ENCODE data around the gene MYO5C. TPM values are rescaled to one million over a fixed set of nuclear protein-coding genes. Genes with fewer than 3 reads are reported as not detected.
A peak's percentile ranks its signal among the peaks of the same experiment; 100 is the strongest.

MYO5C gene
- total RNA-seq, 1 donor from 2014 or later = 22.9 TPM

GRCh38 chr15:52218816-52219215 lies 76.8 kb downstream of the MYO5C start:
- Mint-ChIP-seq H3K36me3 (ENCODE audit: low read depth, unreplicated experiment) (peaks cover 32% of the 10 kb centered on the region), H3K27ac (ENCODE audit: unreplicated experiment) (no peak overlapping the region), H3K9me3 (ENCODE audit: unreplicated experiment) (no peaks in the 10 kb centered on the region), H3K27me3 (ENCODE audit: unreplicated experiment) (peaks cover 2% of the 10 kb centered on the region), H3K4me1 (ENCODE audit: unreplicated experiment) (no peaks in the 10 kb centered on the region), H3K4me3 (ENCODE audit: unreplicated experiment) (no peak overlapping the region)
- DNase-seq (ENCODE audit: low spot score) = no peak
- TF ChIP-seq CTCF (IDR thresholded peaks at IDR 0.05; ENCODE audit: unreplicated experiment) = no peak

DNA sequence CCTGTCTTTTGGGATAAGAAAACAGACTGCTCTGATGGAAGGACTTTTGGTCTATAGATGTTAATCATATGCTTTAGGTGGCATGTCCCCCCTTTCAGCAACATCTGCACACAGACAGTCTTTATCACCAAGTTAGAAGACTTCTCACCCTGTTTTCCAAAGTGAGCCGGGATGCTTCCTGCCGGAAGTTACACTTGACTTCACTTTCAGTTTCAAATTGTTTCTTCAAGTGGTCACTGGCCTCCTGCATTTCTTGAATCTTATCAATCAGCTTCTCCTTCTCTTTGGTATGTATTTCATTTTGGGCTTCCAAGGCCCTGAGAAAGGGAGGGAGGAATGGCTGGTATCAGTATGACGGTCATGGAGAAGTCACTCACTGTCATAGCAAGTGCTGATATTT lies 77.2 kb downstream of the MYO5C start:
- Mint-ChIP-seq H3K27ac (ENCODE audit: unreplicated experiment) (no peak overlapping the region), H3K27me3 (ENCODE audit: unreplicated experiment) (peaks cover 5% of the 10 kb centered on the region), H3K36me3 (ENCODE audit: low read depth, unreplicated experiment) (peaks cover 35% of the 10 kb centered on the region), H3K4me1 (ENCODE audit: unreplicated experiment) (no peaks in the 10 kb centered on the region), H3K4me3 (ENCODE audit: unreplicated experiment) (no peak overlapping the region), H3K9me3 (ENCODE audit: unreplicated experiment) (no peaks in the 10 kb centered on the region)
- no peak for TF ChIP-seq CTCF (IDR thresholded peaks at IDR 0.05; ENCODE audit: unreplicated experiment)
- DNase-seq (ENCODE audit: low spot score) = no peak

DNA sequence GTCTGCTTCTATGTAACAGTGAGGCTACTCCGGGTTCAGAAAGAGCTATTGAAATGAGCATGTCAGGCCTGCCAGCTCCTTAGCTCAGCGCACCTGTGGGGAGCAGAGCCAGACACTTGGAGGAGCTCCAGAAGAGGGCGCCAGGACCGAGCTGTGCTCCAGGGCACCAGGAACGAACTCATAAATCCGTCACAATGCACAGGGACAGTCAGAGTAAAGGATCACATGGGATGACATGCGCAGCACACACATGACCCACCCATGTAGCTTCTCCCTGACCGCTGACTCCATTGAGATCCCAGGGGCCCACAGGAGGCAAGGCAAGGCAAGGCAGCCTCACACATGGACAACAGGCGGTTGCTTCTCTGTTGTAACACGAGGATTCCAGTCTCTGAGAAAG lies 78.4 kb downstream of the MYO5C start:
- H3K27ac Mint-ChIP-seq (ENCODE audit: unreplicated experiment) = no peak overlapping the region
- no peak for TF ChIP-seq CTCF (IDR thresholded peaks at IDR 0.05; ENCODE audit: unreplicated experiment)
- H3K9me3 Mint-ChIP-seq (ENCODE audit: unreplicated experiment) = no peaks in the 10 kb centered on the region
- peaks cover 5% of the 10 kb centered on the region for H3K27me3 Mint-ChIP-seq (ENCODE audit: unreplicated experiment)
- no peaks in the 10 kb centered on the region for H3K4me1 Mint-ChIP-seq (ENCODE audit: unreplicated experiment)
- peaks cover 34% of the 10 kb centered on the region for H3K36me3 Mint-ChIP-seq (ENCODE audit: low read depth, unreplicated experiment)
- peak; percentile 23 for DNase-seq (ENCODE audit: low spot score)
- H3K4me3 Mint-ChIP-seq (ENCODE audit: unreplicated experiment) = no peak overlapping the region

- H3K27me3 Mint-ChIP-seq (ENCODE audit: unreplicated experiment) = peaks cover 5% of the 10 kb centered on the region
- TF ChIP-seq CTCF (IDR thresholded peaks at IDR 0.05; ENCODE audit: unreplicated experiment) = no peak
- no peaks in the 10 kb centered on the region for H3K9me3 Mint-ChIP-seq (ENCODE audit: unreplicated experiment)
- peaks cover 37% of the 10 kb centered on the region for H3K36me3 Mint-ChIP-seq (ENCODE audit: low read depth, unreplicated experiment)
- H3K27ac Mint-ChIP-seq (ENCODE audit: unreplicated experiment) = no peak overlapping the region
- DNase-seq (ENCODE audit: low spot score) = no peak
- no peak overlapping the region for H3K4me3 Mint-ChIP-seq (ENCODE audit: unreplicated experiment)
- no peaks in the 10 kb centered on the region for H3K4me1 Mint-ChIP-seq (ENCODE audit: unreplicated experiment)
Observed at GRCh38 chr15:52214553-52214952, 81.1 kb downstream of the MYO5C start.

- no peak for DNase-seq (ENCODE audit: low spot score)
- peaks cover 7% of the 10 kb centered on the region for H3K4me1 Mint-ChIP-seq (ENCODE audit: unreplicated experiment)
- H3K9me3 Mint-ChIP-seq (ENCODE audit: unreplicated experiment) = no peaks in the 10 kb centered on the region
- H3K27me3 Mint-ChIP-seq (ENCODE audit: unreplicated experiment) = peaks cover 5% of the 10 kb centered on the region
- no peak overlapping the region for H3K4me3 Mint-ChIP-seq (ENCODE audit: unreplicated experiment)
- no peak for TF ChIP-seq CTCF (IDR thresholded peaks at IDR 0.05; ENCODE audit: unreplicated experiment)
- peaks cover 30% of the 10 kb centered on the region for H3K36me3 Mint-ChIP-seq (ENCODE audit: low read depth, unreplicated experiment)
- no peak overlapping the region for H3K27ac Mint-ChIP-seq (ENCODE audit: unreplicated experiment)
Observed at GRCh38 chr15:52213206-52213605, 82.4 kb downstream of the MYO5C start.
